ENCODE results near the gene PDE11A.
"Not testable (repeated sequence)": the region's sequence is repeated elsewhere in the genome, so short reads cannot be mapped to it uniquely, and the experiment has no call there.

Gene PDE11A

DNA sequence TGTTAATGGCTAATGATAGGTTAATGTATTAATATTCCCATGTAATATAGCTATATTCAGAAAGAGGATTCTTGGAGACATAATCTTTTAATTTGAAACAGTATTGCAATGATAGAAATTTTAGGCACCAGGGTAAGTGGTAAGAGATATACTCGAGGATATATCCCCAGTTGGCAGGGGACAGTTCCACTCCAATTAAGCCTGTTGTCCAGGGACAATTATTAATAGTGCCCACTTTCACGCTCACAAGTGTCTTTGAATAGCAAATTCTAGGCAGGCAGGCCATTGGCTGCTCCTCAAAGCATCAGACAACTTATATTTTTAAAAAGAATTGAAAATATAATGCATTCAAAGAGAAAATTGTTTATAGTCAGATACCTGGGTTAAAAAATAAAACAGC, 190.7 kb downstream of the PDE11A start:
- no peak for DNase-seq (ENCODE audit: low spot score)

DNA sequence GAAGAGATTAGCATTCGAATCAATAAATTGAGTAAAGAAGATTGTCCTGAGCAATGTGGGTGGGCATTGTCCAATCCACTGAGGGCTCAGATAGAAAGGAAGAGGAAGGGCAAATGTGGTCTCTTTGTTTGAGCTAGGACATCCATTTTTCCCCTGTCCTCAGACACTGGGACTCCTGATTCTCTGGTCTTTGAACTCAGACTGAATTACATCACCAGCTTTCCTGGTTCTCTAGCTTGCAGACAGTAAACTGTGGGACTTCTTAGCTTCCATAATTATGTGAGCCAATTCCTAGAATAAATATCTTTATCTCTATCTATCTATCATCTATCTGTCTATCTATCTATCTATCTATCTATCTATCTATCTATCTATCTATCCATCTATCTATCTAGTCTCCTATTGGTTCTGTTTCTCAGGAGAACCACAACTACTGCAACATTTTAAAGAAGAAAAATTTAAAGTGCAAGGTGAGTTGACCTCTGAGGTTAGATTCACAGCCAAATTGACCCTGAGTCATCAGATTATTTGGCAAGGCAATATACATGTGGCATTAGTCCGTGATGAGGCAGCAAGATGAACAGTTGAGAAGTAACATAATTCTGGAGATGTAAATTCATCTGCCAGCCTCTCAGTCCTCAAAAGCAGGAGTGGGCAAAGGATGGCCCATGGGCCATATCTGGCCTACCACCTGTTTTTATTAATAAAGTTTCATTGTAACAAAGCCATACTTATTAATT, 191.4 kb downstream of the PDE11A start:
- no peak for DNase-seq (ENCODE audit: low spot score)

DNA sequence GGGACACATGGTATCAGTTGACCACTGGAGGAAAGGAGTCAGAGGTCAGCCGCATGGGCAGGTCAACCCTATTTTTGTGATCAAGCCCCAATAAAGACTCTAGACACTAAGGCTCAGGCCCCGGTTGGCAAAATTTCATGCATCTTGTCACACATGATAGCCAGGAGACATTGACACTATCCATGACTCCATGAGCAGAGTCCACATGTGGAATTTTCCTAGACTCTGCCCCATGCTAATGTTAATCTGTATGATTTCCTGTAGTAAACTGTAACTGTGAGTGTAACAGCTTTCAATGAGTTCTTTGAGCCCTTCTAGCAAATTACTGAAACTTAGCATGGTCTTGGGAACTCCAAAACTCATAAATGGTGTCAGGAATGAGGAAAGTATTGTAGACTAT, 192.3 kb downstream of the PDE11A start:
- DNase-seq (ENCODE audit: low spot score): no peak

DNA sequence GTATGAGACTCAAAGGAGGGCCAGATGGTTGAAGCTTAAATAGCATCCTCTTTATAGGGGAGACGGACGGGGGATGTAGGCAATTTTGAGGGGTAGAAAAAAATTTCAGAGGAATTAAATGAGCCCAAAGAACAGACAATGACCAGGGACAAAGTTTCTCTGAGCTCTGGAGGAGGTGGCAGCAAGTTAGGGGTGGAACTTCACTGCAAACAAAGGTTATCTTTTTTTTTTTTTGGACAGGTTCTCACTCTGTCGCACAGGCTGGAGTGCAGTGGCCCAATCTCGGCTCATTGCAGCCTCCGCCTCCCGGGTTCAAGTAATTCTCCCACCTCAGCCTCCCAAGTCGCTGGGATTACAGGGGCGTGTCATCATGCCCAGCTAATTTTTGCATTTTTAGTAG, 195.6 kb downstream of the PDE11A start:
- DNase-seq (ENCODE audit: low spot score): no peak

DNA sequence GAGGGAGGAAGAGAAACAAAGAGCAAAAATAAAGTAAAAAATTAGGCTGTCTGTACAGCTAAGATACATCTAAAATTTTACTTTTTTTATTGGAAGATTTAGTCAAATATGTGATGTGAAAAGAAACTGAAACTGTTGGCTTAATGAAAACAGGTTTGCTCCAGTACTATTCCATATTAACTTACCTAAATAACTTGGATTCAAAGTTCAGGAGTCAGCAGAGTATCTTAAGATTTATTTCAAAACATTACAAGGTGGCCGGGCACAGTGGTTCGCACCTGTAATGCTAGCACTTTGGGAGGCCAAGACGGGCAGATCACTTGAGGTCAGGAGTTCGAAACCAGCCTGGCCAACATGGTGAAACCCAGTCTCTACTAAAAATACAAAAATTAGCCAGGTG, 197.9 kb downstream of the PDE11A start:
- DNase-seq (ENCODE audit: low spot score): no peak

DNA sequence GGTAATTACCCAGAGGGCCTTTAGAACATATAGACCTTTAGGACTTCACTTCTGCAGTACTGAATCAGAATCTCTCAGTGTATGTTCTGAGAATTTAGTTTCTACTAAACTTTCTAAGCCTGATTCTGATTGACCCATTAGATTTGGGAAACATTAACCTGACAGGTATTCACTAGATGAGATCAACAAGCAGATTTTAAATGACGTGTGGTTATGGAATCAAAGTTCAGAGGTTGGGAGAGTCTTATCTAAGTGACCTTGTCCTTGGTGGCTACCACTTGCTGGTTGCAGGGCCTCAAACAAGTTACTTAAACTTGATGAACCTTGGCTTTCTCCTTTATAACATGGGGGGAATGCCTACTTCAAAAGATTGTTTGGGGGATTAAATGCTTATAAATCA, 198.7 kb downstream of the PDE11A start:
- no peak for DNase-seq (ENCODE audit: low spot score)

DNA sequence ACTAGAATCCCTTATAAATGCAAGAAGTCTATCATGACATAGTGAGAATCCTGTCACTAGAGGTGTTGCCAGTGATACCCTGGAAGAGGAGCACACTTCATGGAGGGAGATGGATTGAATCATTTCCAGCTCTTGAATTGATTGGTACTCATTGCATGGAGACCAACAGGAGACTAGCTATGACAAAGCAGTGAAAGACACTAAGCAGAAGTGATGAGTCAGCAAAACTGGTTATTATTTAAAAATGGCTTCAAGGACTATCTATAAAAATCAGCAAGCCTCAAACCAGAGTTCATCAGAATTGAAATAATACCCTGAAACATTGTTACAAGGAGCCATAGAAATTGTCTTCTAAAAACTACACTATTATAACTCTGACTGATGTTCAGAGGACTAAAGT, 200.3 kb downstream of the PDE11A start:
- DNase-seq (ENCODE audit: low spot score): no peak

DNA sequence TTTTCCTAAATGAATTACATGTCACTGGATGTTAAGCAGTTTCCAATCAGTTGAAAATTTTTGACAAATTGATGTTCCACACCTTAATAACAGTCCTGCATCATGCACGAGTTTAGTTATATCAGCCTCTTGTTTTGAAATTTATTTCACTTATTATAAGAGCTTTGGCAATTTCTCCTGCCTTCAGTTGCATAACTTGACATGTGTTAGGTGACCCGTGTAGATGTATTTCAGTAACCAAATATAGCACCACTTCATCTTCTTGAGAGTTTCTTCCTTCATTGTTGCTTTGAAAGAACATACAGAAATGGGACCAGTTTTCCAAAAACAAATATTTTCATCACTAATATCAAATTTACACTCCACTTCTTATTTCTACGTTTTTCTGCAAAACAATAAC, 202.7 kb downstream of the PDE11A start:
- no peak for DNase-seq (ENCODE audit: low spot score)

DNA sequence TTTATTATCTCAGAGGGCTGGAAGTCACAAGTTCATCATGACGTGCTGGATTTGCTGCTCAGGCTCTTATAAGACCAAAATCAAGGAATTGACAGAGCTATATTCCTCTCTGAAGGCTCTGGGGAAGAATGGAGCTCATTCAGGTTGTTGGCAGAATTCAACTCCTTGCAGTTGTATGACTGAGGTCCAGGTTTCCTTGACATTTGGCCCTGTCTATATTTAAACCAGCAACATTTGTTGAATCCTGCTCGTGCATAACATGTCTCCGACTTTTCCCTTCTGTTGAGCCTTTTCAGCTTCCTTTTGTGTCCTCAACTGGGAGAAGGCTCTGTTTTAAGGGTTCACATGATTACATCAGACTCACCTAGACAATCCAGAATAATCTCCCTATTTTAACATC, 203.4 kb downstream of the PDE11A start:
- no peak for DNase-seq (ENCODE audit: low spot score)

DNA sequence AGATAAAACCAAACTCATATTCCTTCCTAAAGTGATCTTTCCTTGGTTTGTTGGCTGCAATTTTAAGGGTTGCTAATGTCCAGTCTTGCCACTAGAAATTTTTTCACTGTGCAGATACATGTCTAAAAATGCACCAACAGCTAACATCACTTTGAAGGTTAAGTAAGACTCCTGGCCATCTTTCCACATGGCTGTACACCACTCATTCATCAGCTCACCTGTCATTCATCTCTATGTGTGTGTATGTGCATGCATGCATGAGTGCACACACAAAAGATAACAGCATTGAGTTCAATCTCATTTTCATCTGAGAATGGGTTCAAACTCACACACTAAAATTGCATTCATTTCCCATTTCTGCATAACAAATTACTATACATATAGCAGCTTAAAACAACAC, 203.8 kb downstream of the PDE11A start:
- DNase-seq (ENCODE audit: low spot score): no peak

DNA sequence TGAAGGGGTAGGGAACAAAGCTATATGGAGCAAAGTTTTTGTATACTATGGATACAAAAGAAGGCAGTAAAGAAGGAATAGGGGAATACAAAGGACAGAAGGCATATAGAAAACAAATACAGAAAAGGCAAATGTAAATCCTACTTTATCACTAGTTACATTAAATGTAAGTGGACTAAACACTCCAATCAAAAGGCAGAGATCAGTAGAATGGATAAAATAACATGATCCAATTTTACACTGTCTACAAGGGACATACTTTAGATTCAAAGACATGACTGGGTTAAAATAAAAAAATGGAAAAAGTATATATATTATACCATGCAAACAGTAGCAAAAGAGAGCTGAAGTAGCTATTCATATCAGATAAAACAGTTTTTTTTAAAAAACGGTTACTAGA, 215.0 kb downstream of the PDE11A start:
- DNase-seq (ENCODE audit: low spot score): no peak

DNA sequence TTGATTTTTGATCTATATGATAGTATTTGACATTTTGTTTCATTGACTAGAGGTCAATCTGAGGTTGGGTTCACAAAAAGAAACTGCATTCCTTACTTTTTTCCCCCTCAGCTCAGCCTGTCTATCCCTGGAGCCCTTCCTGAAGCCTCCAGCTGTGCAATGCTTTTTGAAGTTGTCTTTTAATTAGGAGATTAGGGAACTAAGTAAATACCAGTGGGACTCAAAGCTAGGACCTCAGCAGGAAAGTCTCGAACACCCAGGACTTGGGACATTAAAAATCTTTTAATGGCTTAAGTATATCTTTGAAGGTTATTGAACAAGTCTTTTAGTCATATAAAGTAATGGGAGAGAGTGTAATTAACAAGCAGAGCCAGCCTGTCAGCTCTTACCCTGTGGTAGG, 220.2 kb downstream of the PDE11A start:
- no peak for DNase-seq (ENCODE audit: low spot score)

DNA sequence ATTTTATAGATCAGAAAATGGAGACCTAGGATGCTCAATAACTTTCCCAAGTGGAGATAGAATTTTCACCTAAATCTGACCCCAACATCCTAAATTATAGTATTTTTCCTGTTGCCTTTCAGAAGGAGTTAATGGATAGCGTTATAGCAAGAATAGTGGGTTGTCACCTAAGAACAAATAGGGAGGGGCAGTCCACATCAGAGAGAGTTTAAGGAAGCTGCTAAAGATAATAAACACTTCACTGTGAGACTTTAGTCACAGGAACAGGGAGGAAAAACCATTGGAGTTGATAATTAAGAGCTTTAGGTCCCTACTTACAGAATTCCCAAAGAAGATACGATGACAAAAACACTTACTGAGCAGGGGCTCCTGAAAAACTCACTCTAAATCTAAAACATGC, 229.4 kb downstream of the PDE11A start:
- no peak for DNase-seq (ENCODE audit: low spot score)

DNA sequence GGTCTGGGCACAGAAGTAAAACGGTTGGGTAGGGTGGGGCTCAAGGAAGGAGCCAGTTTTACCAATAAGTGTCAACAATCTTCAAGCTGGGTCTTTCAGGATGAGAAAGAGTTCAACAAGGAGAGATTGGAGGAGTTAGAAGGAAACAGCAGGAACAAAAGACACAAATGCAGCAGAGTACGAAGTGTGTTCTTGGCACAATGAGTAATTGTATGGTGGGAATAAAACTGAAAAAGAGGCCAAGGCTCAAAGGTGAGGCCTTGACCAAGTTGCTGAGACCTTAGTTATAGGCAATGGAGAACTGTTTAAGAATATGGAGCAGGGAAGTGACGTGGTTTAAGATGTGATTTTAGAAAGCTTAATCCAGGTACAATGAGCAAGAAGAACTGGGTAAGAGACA, 230.3 kb downstream of the PDE11A start:
- no peak for DNase-seq (ENCODE audit: low spot score)

DNA sequence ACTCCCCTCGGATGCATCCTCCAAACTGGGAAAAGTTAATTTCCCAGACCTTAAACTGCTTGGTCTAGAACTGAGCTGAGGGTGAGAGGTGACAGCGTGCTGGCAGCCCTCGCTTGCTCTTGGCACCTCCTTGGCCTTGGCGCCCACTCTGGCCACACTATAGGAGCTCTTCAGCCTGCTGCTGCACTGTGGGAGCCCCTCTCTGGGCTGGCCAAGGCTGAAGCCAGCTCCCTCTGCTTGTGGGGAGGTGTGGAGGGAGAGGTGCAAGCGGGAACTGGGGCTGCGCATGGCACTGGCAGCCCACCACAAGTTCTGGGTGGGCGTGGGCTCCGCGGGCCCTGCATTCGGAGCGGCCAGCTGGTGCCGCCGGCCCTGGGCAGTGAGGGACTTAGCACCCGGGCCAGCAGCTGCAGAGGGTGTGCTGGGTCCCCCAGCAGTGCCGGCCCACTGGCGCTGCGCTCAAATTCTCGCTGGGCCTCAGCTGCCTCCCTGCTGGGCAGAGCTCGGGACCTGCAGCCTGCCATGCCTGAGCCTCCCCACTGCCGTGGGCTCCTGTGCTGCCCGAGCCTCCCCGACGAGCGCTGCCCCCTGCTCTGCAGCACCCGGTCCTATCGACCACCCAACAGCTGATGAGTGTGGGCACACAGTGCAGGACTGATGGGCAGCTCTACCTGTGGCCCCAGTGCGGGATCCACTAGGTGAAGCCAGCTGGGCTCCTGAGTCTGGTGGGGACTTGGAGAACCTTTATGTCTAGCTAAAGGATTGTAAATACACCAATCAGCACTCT, 237.0 kb downstream of the PDE11A start:
- DNase-seq (ENCODE audit: low spot score): not testable (repeated sequence)

DNA sequence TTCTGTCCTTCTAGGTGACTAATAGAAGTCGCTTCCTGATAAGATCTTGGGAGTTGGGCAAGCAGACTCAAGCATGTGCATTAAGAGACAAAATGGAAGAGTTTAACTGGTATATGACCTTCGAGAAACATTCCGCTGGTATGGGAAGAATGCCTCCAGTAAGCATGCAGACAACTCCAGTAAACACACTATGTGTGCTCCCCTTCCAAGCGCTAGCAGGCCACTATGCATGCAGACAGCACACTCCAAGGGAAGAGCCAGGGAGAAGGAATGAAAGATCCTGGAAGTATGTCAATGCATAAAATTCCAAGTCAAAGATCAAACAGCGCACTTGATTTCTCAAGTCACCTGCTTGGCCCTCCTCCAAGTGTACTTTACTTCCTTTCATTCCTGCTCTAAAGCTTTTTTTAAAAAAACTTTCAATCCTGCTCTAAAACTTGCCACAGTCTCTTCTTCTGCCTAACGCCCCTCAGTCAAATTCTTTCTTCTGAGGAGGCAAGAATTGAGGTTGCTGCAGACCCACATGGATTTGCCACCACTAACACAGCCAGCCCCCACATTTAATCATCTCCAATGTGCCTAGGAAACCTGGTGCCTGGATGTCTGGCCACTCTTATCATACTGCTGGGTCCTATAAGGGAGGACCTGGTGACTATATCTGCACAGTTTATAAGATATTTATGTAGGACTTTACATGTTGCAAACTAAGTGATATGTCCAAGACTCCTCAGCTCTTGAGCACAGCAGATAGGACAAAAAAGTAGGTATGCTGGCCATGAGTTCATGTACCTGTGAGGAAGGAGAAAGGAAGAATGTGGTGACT, 239.8 kb downstream of the PDE11A start:
- DNase-seq (ENCODE audit: low spot score): no peak

DNA sequence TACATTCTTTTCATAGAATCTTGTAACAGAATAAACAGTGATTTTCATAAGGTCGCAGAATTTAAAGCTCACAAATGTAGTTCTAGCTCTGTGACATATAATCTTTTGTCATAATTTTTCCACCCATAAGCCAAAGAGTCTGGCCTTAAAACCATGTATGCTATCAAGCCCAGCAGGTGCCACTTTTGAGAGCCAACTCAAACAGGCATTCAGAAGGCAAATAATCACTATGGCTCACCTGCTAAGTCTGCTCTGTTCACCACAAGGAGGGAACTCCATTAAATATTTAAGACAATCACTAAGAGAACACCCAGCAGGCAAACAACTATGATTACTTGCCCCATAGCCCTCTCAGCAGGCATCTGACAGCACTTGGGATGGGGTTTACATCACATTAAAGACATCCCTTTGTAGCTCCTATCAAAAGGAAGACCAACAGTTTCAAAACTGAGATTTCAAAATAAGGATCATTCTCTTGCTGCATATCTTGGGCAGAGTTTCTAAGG, 241.6 kb downstream of the PDE11A start:
- no peak for DNase-seq (ENCODE audit: low spot score)

DNA sequence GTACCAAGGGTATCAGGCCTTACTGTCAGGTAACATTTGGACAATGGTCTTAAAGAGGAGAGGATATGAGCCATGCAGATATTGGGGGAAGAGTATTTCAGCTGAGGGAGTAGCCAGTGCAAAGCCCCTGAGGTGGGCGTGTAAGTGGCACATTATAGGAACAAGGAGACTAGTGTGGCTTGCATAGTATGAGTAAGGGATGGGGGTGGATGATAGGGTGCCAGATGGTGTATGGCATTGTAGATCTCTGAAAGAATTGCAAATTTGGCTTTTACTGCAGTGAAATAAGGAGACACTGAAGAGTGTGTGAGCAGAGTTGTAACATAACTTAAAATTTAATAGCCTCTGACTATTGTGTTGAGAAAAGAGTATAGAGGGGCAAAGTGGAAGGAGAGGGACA, 244.0 kb downstream of the PDE11A start:
- peak; percentile 18 for DNase-seq (ENCODE audit: low spot score)

DNA sequence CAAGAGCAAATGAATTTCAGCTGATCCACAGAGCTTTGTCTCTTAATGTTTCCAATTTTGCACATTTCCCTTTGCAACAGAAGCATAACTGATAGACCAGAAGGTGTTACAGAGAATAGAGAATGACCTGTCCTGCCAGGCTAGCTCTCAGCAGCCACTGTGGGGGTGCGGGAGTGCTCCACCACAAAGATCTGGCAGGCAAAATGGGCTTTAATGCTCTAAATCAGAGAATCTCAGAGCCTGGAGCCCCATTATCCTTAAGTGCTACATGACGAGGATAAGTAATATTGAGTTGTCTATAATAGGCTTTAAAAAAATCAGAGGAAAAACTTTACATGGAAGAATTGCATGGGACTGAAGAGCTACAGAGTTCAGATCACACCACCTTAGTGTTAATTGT, 245.7 kb downstream of the PDE11A start:
- no peak for DNase-seq (ENCODE audit: low spot score)

DNA sequence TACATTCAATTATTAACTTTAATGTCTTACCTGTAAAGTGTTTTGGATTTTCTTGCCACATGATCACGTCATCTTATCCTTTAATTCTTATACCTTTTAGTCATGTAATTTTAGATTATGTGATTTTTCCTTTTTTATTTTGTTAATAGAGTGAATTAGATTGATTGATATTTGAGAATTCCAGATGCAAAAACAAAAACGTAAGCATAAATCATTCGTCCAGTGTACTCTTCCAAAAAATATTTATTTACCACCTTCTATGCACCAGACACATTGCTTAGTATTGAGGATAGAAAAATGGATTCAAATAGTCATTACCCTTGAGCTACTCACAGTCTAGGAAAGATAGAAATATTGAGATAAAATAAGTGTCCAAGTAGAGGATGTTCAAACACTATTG, 249.6 kb downstream of the PDE11A start:
- no peak for DNase-seq (ENCODE audit: low spot score)

DNA sequence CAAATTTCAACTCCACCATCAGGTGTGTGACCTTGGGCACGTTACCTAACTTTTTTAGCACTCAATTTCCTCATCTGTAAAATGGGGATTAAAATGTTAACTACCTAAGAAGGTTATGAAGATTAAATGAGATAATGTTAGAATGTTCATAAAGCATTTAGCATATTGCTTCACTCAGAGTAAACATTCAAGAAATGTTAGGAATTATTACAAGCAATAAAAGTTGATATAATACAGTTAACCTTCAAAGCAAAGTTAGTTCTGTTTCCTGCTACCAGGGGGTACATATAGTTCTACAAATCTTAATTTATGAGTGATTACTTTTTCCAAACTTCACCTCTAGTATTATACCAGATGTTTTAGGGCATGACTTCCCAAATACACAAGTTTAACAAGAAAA, 254.2 kb downstream of the PDE11A start:
- no peak for DNase-seq (ENCODE audit: low spot score)

DNA sequence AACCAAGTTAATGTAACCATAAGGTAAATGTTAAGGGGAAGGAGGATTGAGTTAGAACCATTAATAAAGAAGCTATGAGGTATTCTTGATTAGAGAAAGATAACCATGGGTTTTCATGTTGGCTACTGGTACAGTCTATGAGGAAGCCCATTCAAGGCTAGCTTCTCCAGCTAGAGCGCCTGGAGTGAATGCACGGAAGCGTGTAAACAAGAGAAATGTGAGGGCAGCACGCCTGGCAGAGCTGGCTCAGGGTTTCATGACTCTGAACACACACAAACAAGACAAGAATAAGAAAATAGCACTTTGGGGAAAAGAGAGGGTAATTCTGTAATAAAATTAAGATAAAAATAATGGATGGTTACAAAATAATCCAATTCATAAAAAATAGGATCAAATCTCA, 255.3 kb downstream of the PDE11A start:
- no peak for DNase-seq (ENCODE audit: low spot score)

DNA sequence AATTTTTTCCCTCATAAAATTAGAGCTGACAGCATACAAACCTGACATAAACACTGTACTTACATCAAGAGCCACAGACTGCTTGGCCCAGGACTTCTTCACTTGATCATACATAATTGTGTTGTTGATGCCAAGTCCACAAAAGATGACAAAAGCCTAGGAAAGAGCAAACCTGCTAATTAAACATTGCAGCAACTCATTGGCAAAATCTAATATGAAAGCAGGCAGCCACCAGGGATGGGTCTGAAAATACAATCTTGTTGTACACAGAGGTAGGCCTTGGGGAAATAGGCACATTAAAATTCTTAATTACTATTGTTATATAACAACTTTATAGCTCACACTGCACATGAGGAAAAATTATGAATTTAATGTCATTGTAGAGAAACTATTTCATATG, 255.8 kb downstream of the PDE11A start:
- DNase-seq (ENCODE audit: low spot score): no peak

All from Ammon's horn (tissue), 1 donor.